Right atrium auricular region (tissue), 2 donors: ENCODE measurements around the gene ZNF860. TPM values are rescaled to one million over a fixed set of nuclear protein-coding genes. Genes with fewer than 3 reads are reported as not detected.
"Not testable (repeated sequence)": the region's sequence is repeated elsewhere in the genome, so short reads cannot be mapped to it uniquely, and the experiment has no call there.

Experiments
- DNase-seq: peaks from one replicate; pipeline ENCODE4 v3.0.0-alpha.2; 2019; ENCODE audit warnings: low spot score
- H3K27ac ChIP-seq, 2 donors: fragments of 200-600 bp; sonication (generic); 1 replicate in 1 of 2; 2 replicates in 1 of 2; pipeline ENCODE4 v1.5.1; 2016 to 2019
- H3K27me3 ChIP-seq, 2 donors: fragments of 200-600 bp; sonication (generic); one replicate each; pipeline versions ENCODE4 v1.5.1 to v1.6.0; 2017 to 2019
- H3K36me3 ChIP-seq: fragments of 200-600 bp; sonication (generic); one replicate; pipeline ENCODE4 v1.5.1; 2016
- H3K4me1 ChIP-seq, 2 donors: fragments of 200-600 bp; sonication (generic); one replicate each; pipeline versions ENCODE4 v1.5.1 to v1.6.0; 2017 to 2019
- H3K4me3 ChIP-seq, 2 donors: fragments of 200-600 bp; sonication (generic); 1 replicate in 1 of 2; 2 replicates in 1 of 2; pipeline ENCODE4 v1.5.1; 2017 to 2019; ENCODE audit warnings: mild to moderate bottlenecking in 1 of 2, moderate library complexity in 1 of 2
- H3K9me3 ChIP-seq, 2 donors: fragments of 200-600 bp; sonication (generic); one replicate each; pipeline ENCODE4 v1.5.1; 2019
- CTCF ChIP-seq, 2 donors: fragments of 200-600 bp; sonication (generic); IDR thresholded peaks; one replicate each; pipeline ENCODE4 v1.5.1; 2019; ENCODE audit warnings: antibody characterized with exemption in 2 of 2
- total RNA-seq, 2 donors: library from RNA; depleted of rRNA; stranded (reverse); fragments of >200 nt; gene quantifications; one replicate each; pipeline ENCODE4 v1.1.0, GENCODE V29; 2016

Gene ZNF860
- total RNA-seq, 2 donors from 2014 or later: 0.28 TPM; not detected in 1

- TF ChIP-seq CTCF (IDR thresholded peaks at IDR 0.05): no peak
- no peaks in the 10 kb centered on the region for H3K9me3 ChIP-seq
- H3K4me3 ChIP-seq: no peak overlapping the region
- no peak overlapping the region for H3K27ac ChIP-seq
- H3K4me1 ChIP-seq: no peaks in the 10 kb centered on the region
- no peaks in the 10 kb centered on the region for H3K27me3 ChIP-seq
- H3K36me3 ChIP-seq: no peaks in the 10 kb centered on the region
- no peak for DNase-seq
Measured at GRCh38 chr3:32004113-32004765, 22.7 kb downstream of the ZNF860 start.

GRCh38 chr3:32009101-32009500, 27.6 kb downstream of the ZNF860 start:
- no peak overlapping the region for H3K27ac ChIP-seq

GRCh38 chr3:32009957-32010356, 28.4 kb downstream of the ZNF860 start:
- Histone ChIP-seq H3K9me3 (no peaks in the 10 kb centered on the region), H3K4me3 (no peak overlapping the region), H3K27me3 (no peaks in the 10 kb centered on the region), H3K36me3 (no peaks in the 10 kb centered on the region), H3K27ac (no peak overlapping the region), H3K4me1 (no peaks in the 10 kb centered on the region)
- DNase-seq: no peak
- TF ChIP-seq CTCF (IDR thresholded peaks at IDR 0.05): no peak

More at GRCh38 chr3:32009101-32009500, 27.6 kb downstream of the ZNF860 start:
- Histone ChIP-seq H3K4me1 (no peaks in the 10 kb centered on the region), H3K27me3 (no peaks in the 10 kb centered on the region), H3K36me3 (no peaks in the 10 kb centered on the region), H3K9me3 (no peaks in the 10 kb centered on the region), H3K4me3 (no peak overlapping the region)
- TF ChIP-seq CTCF (IDR thresholded peaks at IDR 0.05): no peak
- no peak for DNase-seq

GRCh38 chr3:32010699-32011098, 29.1 kb downstream of the ZNF860 start:
- not testable (repeated sequence) for H3K4me1 ChIP-seq, H3K36me3 ChIP-seq, H3K4me3 ChIP-seq, H3K9me3 ChIP-seq, H3K27me3 ChIP-seq, H3K27ac ChIP-seq, DNase-seq

GRCh38 chr3:32015638-32016037, 34.1 kb downstream of the ZNF860 start:
- H3K36me3 ChIP-seq, H3K4me1 ChIP-seq, H3K4me3 ChIP-seq, H3K27ac ChIP-seq, DNase-seq, H3K9me3 ChIP-seq, H3K27me3 ChIP-seq: not testable (repeated sequence)

GRCh38 chr3:32017286-32017685, 35.7 kb downstream of the ZNF860 start:
- DNase-seq: no peak
- H3K27me3 ChIP-seq: no peaks in the 10 kb centered on the region
- no peak overlapping the region for H3K27ac ChIP-seq
- no peak overlapping the region for H3K4me3 ChIP-seq
- no peak for TF ChIP-seq CTCF (IDR thresholded peaks at IDR 0.05)
- no peaks in the 10 kb centered on the region for H3K36me3 ChIP-seq
- no peaks in the 10 kb centered on the region for H3K4me1 ChIP-seq
- H3K9me3 ChIP-seq: no peaks in the 10 kb centered on the region
